ENCODE data around the gene DCPS.

The DCPS gene

DNA sequence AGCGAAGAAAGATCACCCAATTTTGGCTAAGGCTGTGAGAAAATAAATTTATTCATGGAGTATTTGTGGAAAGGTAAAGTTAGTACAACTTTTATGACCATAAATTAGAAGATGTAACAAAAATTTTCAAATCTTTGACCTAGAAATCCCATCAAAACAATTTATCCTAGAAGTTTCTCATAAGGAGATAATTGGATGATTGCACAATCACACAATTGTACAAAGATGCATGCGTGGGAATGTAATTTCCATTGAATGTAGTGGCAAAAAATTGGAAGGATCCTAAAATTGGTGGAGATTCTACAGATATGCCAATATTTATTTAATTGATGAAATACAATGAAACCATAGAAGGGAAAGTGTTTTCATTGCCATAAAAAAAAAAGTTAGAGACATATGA, 46.7 kb upstream of the DCPS start:
- H3K36me3 ChIP-seq (ENCODE audit: insufficient read depth) = no peaks in the 10 kb centered on the region
- H4K20me1 ChIP-seq (ENCODE audit: insufficient read depth) = no peaks in the 10 kb centered on the region
- H3K27ac ChIP-seq = no peak overlapping the region
- H3K4me2 ChIP-seq = no peak overlapping the region
- H2AFZ ChIP-seq (ENCODE audit: low read depth) = no peak overlapping the region
- no peak overlapping the region for H3K9ac ChIP-seq
- no peaks in the 10 kb centered on the region for H3K79me2 ChIP-seq (ENCODE audit: insufficient read depth, low read depth)
- no peaks in the 10 kb centered on the region for H3K4me1 ChIP-seq (ENCODE audit: low read depth, poor library complexity, severe bottlenecking)
- H3K27me3 ChIP-seq (ENCODE audit: insufficient read depth, low read depth) = no peaks in the 10 kb centered on the region
- TF ChIP-seq, protein P1, sequence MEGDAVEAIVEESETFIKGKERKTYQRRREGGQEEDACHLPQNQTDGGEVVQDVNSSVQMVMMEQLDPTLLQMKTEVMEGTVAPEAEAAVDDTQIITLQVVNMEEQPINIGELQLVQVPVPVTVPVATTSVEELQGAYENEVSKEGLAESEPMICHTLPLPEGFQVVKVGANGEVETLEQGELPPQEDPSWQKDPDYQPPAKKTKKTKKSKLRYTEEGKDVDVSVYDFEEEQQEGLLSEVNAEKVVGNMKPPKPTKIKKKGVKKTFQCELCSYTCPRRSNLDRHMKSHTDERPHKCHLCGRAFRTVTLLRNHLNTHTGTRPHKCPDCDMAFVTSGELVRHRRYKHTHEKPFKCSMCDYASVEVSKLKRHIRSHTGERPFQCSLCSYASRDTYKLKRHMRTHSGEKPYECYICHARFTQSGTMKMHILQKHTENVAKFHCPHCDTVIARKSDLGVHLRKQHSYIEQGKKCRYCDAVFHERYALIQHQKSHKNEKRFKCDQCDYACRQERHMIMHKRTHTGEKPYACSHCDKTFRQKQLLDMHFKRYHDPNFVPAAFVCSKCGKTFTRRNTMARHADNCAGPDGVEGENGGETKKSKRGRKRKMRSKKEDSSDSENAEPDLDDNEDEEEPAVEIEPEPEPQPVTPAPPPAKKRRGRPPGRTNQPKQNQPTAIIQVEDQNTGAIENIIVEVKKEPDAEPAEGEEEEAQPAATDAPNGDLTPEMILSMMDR (conservative IDR thresholded peaks at IDR 0.05; ENCODE audit: low read depth, low read length) = no peak
- H3K4me3 ChIP-seq (IDR thresholded peaks at IDR 0.05; ENCODE audit: insufficient read depth, low read depth, low read length) = no peak overlapping the region

GRCh38 chr11:126257764-126258163, 46.1 kb upstream of the DCPS start:
- Histone ChIP-seq H3K9ac (no peak overlapping the region), H3K27ac (no peak overlapping the region), H4K20me1 (ENCODE audit: insufficient read depth) (no peaks in the 10 kb centered on the region), H3K27me3 (ENCODE audit: insufficient read depth, low read depth) (no peaks in the 10 kb centered on the region), H3K4me3 (IDR thresholded peaks at IDR 0.05; ENCODE audit: insufficient read depth, low read depth, low read length) (no peak overlapping the region), H3K4me1 (ENCODE audit: low read depth, poor library complexity, severe bottlenecking) (no peaks in the 10 kb centered on the region), H3K79me2 (ENCODE audit: insufficient read depth, low read depth) (no peaks in the 10 kb centered on the region), H3K36me3 (ENCODE audit: insufficient read depth) (no peaks in the 10 kb centered on the region), H3K4me2 (no peak overlapping the region), H2AFZ (ENCODE audit: low read depth) (no peak overlapping the region)
- TF ChIP-seq, protein P1 (conservative IDR thresholded peaks at IDR 0.05; ENCODE audit: low read depth, low read length) = no peak

- Histone ChIP-seq H3K36me3 (ENCODE audit: insufficient read depth) (no peaks in the 10 kb centered on the region), H3K27me3 (ENCODE audit: insufficient read depth, low read depth) (no peaks in the 10 kb centered on the region), H4K20me1 (ENCODE audit: insufficient read depth) (no peaks in the 10 kb centered on the region)
These were observed 41.6 kb upstream of the DCPS start for GRCh38 chr11:126262216-126262615.

GRCh38 chr11:126263489-126263888, 40.4 kb upstream of the DCPS start:
- Histone ChIP-seq H3K27me3 (ENCODE audit: insufficient read depth, low read depth) (no peaks in the 10 kb centered on the region), H3K4me3 (IDR thresholded peaks at IDR 0.05; ENCODE audit: insufficient read depth, low read depth, low read length) (no peak overlapping the region), H3K9ac (no peak overlapping the region), H3K36me3 (ENCODE audit: insufficient read depth) (no peaks in the 10 kb centered on the region), H3K27ac (no peak overlapping the region), H3K4me2 (no peak overlapping the region), H3K79me2 (ENCODE audit: insufficient read depth, low read depth) (peaks cover 23% of the 10 kb centered on the region), H4K20me1 (ENCODE audit: insufficient read depth) (no peaks in the 10 kb centered on the region), H3K4me1 (ENCODE audit: low read depth, poor library complexity, severe bottlenecking) (peaks cover 8% of the 10 kb centered on the region), H2AFZ (ENCODE audit: low read depth) (no peak overlapping the region)
- TF ChIP-seq, protein P1 (conservative IDR thresholded peaks at IDR 0.05; ENCODE audit: low read depth, low read length) = no peak

More at GRCh38 chr11:126262216-126262615, 41.6 kb upstream of the DCPS start:
- Histone ChIP-seq H3K4me3 (IDR thresholded peaks at IDR 0.05; ENCODE audit: insufficient read depth, low read depth, low read length) (no peak overlapping the region), H3K9ac (no peak overlapping the region), H2AFZ (ENCODE audit: low read depth) (no peak overlapping the region), H3K79me2 (ENCODE audit: insufficient read depth, low read depth) (peaks cover 11% of the 10 kb centered on the region), H3K27ac (no peak overlapping the region), H3K4me2 (no peak overlapping the region), H3K4me1 (ENCODE audit: low read depth, poor library complexity, severe bottlenecking) (peaks cover 3% of the 10 kb centered on the region)
- TF ChIP-seq, protein P1 (conservative IDR thresholded peaks at IDR 0.05; ENCODE audit: low read depth, low read length) = no peak
